Lower lobe of right lung (tissue), 2 donors: Measurements from ENCODE around the gene RAD51B. TPM values are rescaled to one million over a fixed set of nuclear protein-coding genes. Genes with fewer than 3 reads are reported as not detected.

Source experiments
- ATAC-seq, 2 donors: fragments of 200-7000 bp; cut with Tn5 transposase; one replicate each; pipeline ENCODE4 v1.9.1; 2020 to 2022; ENCODE audit warnings: mild to moderate bottlenecking in 2 of 2, moderate library complexity in 2 of 2
- DNase-seq: peaks from one replicate; pipeline ENCODE4 v3.0.0-alpha.2; 2020
- H3K27ac ChIP-seq: fragments of 200-600 bp; one replicate; pipeline ENCODE4 v1.8.0; 2022
- H3K27me3 ChIP-seq: fragments of 200-600 bp; one replicate; pipeline ENCODE4 v1.8.0; 2022; ENCODE audit warnings: low read depth
- H3K36me3 ChIP-seq: fragments of 200-600 bp; one replicate; pipeline ENCODE4 v1.8.0; 2022; ENCODE audit warnings: mild to moderate bottlenecking
- H3K4me1 ChIP-seq: fragments of 200-600 bp; one replicate; pipeline ENCODE4 v1.8.0; 2022
- H3K4me3 ChIP-seq: fragments of 200-600 bp; one replicate; pipeline ENCODE4 v1.8.0; 2022; ENCODE audit warnings: mild to moderate bottlenecking
- H3K9me3 ChIP-seq: fragments of 200-600 bp; one replicate; pipeline ENCODE4 v1.8.0; 2022
- intact Hi-C: fragments of 100-400 bp; cut with DNase I; formaldehyde crosslinking; loops from one replicate; pipeline ENCODE4 v1.11.0; 2022
- total RNA-seq: library from RNA; stranded (reverse); fragmentation: NEBNext Ultra II Directional; extraction: Animal tissue kit (Norgen Biotek cat#: 25700); gene quantifications from one replicate; pipeline ENCODE4 v1.2.1, GENCODE V29; 2021
- TF ChIP-seq, protein P1 (sequence below): fragments of 200-600 bp; IDR thresholded peaks from one replicate; pipeline ENCODE4 v1.8.0; 2022; ENCODE audit warnings: antibody characterized with exemption, mild to moderate bottlenecking
- donor health status: DM: no; HTN: yes; CAD: no; lungs with severe emphysema.

The RAD51B gene
- total RNA-seq, 1 donor from 2014 or later = 22.2 TPM

DNA sequence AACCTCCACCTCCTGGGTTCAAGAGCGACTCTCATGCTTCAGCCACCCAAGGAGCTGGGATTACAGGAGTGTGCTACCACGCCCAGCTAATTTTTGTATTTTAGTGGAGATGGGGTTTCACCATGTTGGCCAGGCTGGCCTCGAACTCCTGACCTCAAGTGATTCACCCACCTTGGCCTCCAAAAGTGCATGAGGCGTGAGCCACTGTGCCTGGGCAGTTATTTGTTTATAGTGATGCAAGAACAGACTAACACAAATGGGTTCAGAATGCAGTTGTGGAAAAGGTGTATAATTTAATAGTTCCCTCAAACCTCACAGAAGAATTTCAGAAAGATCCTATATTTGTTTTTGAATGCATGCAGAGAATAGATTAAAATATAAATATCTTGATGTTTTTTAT is 526.2 kb downstream of the RAD51B start:
- Histone ChIP-seq H3K27me3 (no peaks in the 10 kb centered on the region), H3K4me1 (peaks cover 5% of the 10 kb centered on the region), H3K27ac (no peak overlapping the region), H3K36me3 (no peaks in the 10 kb centered on the region), H3K4me3 (no peak overlapping the region), H3K9me3 (no peaks in the 10 kb centered on the region)
- TF ChIP-seq, protein P1, sequence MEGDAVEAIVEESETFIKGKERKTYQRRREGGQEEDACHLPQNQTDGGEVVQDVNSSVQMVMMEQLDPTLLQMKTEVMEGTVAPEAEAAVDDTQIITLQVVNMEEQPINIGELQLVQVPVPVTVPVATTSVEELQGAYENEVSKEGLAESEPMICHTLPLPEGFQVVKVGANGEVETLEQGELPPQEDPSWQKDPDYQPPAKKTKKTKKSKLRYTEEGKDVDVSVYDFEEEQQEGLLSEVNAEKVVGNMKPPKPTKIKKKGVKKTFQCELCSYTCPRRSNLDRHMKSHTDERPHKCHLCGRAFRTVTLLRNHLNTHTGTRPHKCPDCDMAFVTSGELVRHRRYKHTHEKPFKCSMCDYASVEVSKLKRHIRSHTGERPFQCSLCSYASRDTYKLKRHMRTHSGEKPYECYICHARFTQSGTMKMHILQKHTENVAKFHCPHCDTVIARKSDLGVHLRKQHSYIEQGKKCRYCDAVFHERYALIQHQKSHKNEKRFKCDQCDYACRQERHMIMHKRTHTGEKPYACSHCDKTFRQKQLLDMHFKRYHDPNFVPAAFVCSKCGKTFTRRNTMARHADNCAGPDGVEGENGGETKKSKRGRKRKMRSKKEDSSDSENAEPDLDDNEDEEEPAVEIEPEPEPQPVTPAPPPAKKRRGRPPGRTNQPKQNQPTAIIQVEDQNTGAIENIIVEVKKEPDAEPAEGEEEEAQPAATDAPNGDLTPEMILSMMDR = no peak
- no peak for ATAC-seq
- intact Hi-C loops = no loop called here
- no peak for DNase-seq

DNA sequence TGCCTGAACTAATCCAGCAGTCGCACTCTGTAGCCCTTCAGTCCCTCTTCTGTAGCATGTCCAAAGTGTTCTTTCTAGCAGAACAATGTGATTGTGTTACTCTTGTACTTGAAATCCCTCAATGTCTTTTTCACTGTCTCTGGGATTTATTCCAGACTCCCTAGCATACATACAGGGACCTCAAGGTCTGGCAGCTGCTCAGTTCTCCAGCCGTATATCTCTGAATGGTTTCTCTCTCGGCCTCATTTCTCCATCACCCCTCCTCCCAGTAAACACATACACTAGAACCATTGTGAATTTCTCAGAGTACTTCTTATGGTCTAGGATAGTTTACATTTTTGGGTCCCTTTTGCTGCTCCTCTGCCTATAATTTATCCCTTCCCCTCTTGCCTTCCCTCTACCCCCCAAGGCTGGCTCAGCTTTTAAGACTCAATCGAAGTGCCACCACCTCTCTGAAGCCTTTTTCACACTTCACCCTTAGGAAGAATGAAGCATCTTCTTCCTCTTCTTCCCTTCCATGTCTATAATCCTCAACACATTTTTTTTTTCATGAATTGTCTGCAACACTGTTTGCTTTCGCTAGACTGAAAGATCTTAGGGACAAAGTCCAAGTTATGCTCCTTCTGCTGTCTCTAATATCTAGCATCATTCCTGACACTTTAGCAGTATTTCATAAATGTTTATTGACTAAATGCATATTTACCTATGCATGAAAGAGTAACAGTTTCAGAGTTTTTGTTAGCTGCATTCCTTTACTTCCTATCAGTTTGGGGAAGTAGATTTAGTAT is 527.2 kb downstream of the RAD51B start:
- Histone ChIP-seq H3K4me1 (peaks cover 5% of the 10 kb centered on the region), H3K9me3 (no peaks in the 10 kb centered on the region), H3K27me3 (no peaks in the 10 kb centered on the region), H3K27ac (no peak overlapping the region), H3K4me3 (no peak overlapping the region), H3K36me3 (no peaks in the 10 kb centered on the region)
- TF ChIP-seq, protein P1 = no peak
- intact Hi-C loops = no loop called here
- ATAC-seq (no peak), DNase-seq (no peak)

DNA sequence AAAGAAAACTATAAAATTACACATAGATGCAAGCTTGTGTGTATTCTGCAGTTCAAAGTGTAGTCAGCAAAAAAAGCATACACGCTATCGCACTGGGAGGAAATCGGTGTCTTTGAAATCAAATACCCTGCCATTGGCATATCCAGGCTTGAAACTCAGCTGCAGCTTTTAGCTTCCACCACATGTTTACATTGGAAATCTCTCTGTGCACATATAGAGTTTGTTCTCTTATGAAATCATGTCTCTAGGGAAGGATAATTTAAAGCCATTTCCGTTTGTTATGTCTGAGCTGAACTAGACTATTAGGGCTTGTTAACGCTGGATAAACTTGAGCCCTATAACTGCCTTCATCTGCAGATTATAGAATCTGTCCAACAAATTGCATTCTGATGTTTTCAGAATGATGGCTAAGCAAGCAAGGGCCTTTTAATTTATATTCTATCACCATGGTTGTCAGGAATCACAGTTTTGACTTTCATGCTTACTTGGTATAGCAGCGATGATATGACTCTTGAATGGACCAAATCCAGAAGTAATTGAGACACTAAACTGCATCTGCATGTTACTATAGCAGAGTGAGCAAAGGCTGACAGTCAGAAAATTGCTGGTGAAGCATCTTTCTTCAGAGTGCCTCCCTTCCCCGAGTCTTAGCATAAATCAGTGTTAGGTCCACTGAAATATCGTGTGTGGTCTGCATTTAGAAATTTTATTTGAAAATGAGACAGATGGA is 530.5 kb downstream of the RAD51B start:
- no peak for DNase-seq
- TF ChIP-seq, protein P1 = no peak

DNA sequence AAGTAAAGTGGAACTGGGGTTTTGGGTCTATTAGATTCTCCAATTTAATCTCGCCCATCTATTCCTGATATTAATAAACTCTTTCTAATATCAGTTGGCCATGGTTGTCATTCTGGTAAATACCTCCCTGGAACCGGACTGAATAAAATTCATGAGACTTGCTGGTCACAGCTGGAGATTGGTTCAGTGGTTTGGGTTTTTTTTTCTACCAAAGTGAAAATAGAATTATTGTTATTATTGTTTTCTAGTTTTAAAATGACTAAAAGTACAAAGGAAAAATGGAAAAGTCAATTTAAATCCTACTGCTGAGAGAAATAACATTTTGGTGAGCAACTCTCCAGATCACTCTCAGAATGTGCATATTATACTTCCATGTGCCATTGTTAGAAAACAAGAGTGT is 535.8 kb downstream of the RAD51B start:
- Histone ChIP-seq H3K4me3 (no peak overlapping the region), H3K4me1 (peaks cover 19% of the 10 kb centered on the region), H3K36me3 (no peaks in the 10 kb centered on the region), H3K27ac (no peak overlapping the region), H3K27me3 (no peaks in the 10 kb centered on the region), H3K9me3 (no peaks in the 10 kb centered on the region)
- DNase-seq (no peak), ATAC-seq (no peak)
- intact Hi-C loops = no loop called here
- TF ChIP-seq, protein P1 = no peak

More for the DNA sequence above, 530.5 kb downstream of the RAD51B start:
- no peak overlapping the region for H3K27ac ChIP-seq
- no peak for ATAC-seq
- no peaks in the 10 kb centered on the region for H3K4me1 ChIP-seq
- H3K4me3 ChIP-seq = no peak overlapping the region
- intact Hi-C loops = no loop called here
- H3K36me3 ChIP-seq = no peaks in the 10 kb centered on the region
- no peaks in the 10 kb centered on the region for H3K9me3 ChIP-seq
- no peaks in the 10 kb centered on the region for H3K27me3 ChIP-seq

DNA sequence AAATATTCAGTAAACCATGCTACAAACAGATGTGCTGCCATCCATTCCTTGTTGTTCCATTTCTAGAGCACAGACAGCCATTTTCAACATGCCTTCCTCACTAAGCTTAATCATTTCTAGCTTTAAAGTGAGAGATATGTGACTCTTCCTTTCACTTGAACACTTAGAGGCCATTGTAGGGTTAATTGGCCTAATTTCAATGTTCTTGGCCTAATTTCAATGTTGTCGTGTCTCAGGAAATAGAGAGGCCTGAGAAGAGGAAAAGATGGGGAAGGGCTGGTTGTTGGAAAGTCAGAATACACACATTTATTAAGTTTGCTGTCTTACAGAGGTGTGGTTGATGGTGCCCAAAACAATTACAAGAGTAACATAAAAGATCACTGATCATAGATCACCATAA is 538.2 kb downstream of the RAD51B start:
- H3K36me3 ChIP-seq = no peaks in the 10 kb centered on the region
- H3K4me3 ChIP-seq = no peak overlapping the region
- peaks cover 25% of the 10 kb centered on the region for H3K4me1 ChIP-seq
- ATAC-seq = no peak
- no peak for DNase-seq
- intact Hi-C loops = no loop called here
- TF ChIP-seq, protein P1 = no peak
- no peaks in the 10 kb centered on the region for H3K27me3 ChIP-seq
- peak overlapping the region; percentile 7 for H3K27ac ChIP-seq
- H3K9me3 ChIP-seq = no peaks in the 10 kb centered on the region
